SKM-1 (cell line): ENCODE measurements around the gene MBOAT7.
"Not testable (repeated sequence)": the region's sequence is repeated elsewhere in the genome, so short reads cannot be mapped to it uniquely, and the experiment has no call there.

Experiments
- DNase-seq: peaks from one replicate; lab custom pipeline; 2025; ENCODE audit not compliant: unreplicated experiment; lab: John Stamatoyannopoulos, UW

Gene MBOAT7

GRCh38 chr19:54190503-54191010, 1.2 kb upstream of the MBOAT7 start:
- peak; percentile 80 for DNase-seq

- DNase-seq, result peak; percentile 90
Measured at GRCh38 chr19:54189735-54190502, 539 bp upstream of the MBOAT7 start.

DNA sequence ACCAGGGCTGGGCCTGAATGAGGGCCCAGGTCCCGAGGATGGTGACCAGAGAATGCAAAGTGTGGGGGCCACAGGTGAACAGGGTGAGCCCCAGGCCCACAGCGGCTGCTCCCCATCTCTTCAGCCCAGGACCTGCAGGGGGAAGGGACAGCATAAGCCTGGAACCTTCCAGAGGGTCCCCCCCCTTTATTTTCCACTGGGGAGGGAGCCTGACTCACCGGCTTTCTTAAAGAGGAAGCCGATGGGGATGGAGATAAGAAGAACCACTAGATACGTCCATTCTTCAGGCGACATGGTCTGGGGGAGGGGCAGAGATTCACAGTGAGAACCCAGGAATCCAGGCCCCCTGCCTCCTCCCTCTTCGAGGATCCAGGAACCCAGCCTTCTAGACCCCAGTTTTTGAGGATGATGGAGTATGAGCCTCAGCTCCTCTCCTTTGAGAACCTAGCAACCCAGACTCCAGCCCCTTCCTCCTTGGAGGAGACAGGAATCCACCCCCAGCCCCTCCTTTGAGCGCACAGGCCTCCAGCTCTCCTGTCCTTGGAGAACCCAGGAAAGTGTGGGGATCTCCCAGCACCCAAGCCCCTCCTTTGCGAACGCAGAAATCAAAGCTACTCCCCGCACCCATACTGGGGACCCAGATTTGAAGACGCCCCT, 1.0 kb downstream of the MBOAT7 start:
- DNase-seq, result peak; percentile 37

GRCh38 chr19:54186934-54187381, 2.4 kb downstream of the MBOAT7 start:
- no peak for DNase-seq

GRCh38 chr19:54186351-54186750, 3.0 kb downstream of the MBOAT7 start:
- DNase-seq, result no peak

DNA sequence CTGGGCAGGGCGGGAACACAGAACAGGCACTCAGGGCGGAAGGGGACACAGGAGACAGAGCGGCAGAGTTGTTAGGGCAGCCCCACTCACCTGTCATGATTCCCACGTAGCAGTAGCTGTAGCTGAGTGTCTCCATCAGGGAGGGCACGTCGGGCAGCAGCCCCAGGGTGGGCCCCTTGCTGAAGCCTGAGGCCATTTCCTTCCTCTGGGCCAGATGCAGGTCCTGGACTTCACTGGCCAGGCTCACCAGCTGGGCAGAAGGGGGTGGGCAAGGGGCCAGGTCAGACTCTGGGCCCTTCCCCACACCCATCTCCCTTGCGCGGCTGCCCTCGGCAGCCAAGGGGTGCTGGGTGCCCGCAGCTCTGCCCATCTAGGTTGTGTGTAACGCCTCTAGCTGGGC, 5.9 kb downstream of the MBOAT7 start:
- DNase-seq, result no peak

GRCh38 chr19:54181894-54182293, 7.5 kb downstream of the MBOAT7 start:
- DNase-seq, result not testable (repeated sequence)

DNA sequence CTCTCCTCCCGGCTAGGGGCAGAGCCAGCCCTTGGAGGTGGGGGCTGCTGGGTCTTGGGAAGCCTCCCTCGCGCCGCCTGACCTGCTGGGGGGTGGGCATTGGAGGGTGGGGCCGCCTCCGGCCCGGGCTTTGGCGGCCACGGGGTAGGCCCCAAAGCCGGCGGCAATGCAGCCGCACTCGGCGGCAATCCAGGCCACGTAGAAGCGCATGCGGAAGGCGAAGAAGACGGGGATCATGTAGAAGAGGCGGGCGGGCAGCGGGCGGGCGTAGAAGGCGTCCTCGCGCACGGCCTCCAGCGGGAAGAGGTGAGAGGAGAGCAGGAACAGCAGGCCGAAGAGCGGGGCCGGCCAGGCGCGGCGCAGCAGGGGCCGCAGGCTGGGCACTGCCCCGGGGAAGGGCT, 8.7 kb downstream of the MBOAT7 start:
- no peak for DNase-seq

GRCh38 chr19:54179921-54180461, 9.4 kb downstream of the MBOAT7 start:
- no peak for DNase-seq

GRCh38 chr19:54179262-54179852, 10.0 kb downstream of the MBOAT7 start:
- DNase-seq, result no peak

GRCh38 chr19:54178581-54179261, 10.7 kb downstream of the MBOAT7 start:
- DNase-seq, result no peak

GRCh38 chr19:54173951-54174834, 15.2 kb downstream of the MBOAT7 start:
- DNase-seq, result no peak

DNA sequence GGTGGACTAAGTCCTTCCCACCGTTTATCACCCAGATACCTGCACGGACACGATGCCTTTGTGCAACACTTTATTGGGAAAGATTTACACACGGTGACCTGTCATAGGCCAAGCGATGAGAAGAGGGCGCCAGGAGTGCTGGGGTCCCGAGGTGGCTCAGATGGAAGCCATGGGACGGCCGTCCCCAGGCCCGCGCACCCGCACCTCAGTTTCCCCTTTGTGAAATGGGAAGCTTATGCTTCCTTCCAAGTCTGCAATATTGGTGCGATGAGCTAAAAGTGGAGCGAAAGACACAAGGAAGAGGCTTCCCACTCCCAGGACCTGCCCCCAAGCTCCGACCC, 16.1 kb downstream of the MBOAT7 start:
- no peak for DNase-seq

GRCh38 chr19:54172471-54173358, 16.7 kb downstream of the MBOAT7 start, which contains the start of gene TMC4:
TSS of gene TMC4 (minus strand) at chr19:54173160. CDS start at chr19:54173117, 43 bp downstream.
- no peak for DNase-seq

GRCh38 chr19:54171736-54172431, 17.5 kb downstream of the MBOAT7 start:
- not testable (repeated sequence) for DNase-seq

DNA sequence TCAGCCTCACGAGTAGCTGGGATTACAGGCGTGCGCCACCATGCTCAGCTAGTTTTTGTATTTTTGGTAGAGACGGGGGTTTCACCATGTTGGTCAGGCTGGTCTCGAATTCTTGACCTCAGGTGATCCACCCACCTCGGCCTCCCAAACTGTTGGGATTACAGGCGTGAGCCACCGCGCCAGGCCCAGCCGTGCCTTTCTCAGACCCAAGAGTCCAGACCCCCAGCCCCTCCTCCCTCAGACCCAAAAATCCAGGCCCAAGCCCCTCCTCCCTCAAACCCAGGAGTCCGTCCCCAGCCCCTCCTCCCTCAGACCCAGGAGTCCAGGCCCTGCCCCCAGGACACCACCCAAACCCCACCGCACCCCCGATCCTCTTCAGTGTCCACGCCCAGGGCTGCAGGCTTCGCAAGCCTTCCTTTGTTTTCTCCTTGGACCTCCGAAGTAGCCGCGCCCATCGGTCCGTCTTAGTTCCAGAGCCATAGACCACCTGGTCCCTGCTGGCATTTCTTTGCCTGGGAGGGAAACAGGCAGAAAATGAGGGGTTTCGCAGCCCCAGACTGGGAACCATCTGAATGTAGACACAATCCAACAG, 20.1 kb downstream of the MBOAT7 start:
- DNase-seq, result no peak

DNA sequence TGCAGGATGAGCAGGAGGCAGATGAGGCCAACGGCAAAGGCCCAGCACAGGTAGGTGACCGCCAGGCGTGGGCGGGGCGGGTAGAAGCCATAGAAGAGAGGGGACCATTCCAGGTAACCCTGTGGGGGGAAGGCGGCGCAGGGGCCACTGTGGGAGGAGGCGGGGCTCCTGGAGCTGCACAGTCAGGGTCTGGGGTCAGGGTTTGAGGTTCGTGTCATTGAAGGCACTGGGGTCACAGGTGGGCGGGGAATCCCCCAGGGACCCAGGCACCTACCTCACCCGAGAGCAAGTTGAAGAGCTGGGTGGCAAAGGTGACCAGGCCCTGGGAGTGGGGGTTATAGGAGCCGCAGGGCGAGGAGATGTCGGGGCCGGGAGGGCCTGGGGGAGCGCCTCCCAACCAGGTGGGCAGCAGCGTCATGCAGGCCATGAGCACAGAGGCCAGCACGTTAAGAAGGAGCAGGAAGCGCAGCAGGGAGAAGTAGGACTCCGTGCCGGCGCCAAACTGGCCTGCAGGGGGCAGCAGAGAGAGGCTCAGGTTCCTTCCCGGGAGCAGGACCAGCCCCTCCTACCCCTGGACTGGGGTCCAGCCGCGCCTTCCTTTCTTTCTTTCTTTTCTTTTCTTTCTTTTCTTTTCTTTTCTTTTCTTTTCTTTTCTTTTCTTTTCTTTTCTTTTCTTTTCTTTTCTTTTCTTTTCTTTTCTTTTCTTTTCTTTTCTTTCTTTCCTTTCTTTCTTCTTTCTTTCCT, 21.0 kb downstream of the MBOAT7 start:
- DNase-seq, result peak; percentile 24
